Right lobe of liver (tissue), 4 donors: ENCODE data around the gene BRICD5.

ENCODE experiments used
- POLR2A ChIP-seq: fragments of 450-650 bp; IDR thresholded peaks from one replicate; pipeline ENCODE4 v1.6.1; 2017; ENCODE audit warnings: antibody characterized with exemption, mild to moderate bottlenecking
- TF ChIP-seq, protein P1 (sequence below), 4 donors: fragments of 200-600 bp in 3 of 4; fragments of 450-650 bp in 1 of 4; IDR thresholded peaks; one replicate each; pipeline versions ENCODE4 v1.5.1 to v1.8.0; 2016 to 2022; ENCODE audit warnings: antibody characterized with exemption in 4 of 4, mild to moderate bottlenecking in 2 of 4
- donor health status: DM: no; HTN: no; CAD: no.
- donor health status: DM: no; HTN: no; CAD: no.
- donor health status: DM: no; HTN: yes; CAD: no.

DNA sequence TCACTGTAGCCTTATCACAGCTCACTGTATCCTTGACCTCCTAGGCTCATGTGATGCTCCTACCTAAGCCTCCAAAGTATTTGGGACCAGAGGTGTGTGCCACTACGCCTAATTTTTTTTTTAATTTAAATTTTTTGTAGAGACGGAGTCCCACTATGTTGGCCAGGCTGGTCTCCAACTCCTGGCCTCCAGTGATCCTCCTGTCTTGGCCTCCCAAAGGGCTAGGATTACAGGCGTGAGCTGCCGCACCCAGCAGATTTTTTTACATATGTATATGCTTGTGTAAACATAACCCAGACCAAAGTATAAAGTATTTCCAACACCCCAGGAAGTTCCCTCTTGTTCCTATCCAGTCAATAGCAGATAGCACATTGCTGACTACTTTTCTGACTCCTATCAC is 5.7 kb upstream of the BRICD5 start:
- TF ChIP-seq POLR2A, result no peak
- TF ChIP-seq, protein P1, sequence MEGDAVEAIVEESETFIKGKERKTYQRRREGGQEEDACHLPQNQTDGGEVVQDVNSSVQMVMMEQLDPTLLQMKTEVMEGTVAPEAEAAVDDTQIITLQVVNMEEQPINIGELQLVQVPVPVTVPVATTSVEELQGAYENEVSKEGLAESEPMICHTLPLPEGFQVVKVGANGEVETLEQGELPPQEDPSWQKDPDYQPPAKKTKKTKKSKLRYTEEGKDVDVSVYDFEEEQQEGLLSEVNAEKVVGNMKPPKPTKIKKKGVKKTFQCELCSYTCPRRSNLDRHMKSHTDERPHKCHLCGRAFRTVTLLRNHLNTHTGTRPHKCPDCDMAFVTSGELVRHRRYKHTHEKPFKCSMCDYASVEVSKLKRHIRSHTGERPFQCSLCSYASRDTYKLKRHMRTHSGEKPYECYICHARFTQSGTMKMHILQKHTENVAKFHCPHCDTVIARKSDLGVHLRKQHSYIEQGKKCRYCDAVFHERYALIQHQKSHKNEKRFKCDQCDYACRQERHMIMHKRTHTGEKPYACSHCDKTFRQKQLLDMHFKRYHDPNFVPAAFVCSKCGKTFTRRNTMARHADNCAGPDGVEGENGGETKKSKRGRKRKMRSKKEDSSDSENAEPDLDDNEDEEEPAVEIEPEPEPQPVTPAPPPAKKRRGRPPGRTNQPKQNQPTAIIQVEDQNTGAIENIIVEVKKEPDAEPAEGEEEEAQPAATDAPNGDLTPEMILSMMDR (IDR thresholded peaks at IDR 0.05), result no peak
